GM12872 (cell line): ENCODE results near the gene SCCPDH.

Source experiments
- TF ChIP-seq, protein P1 (sequence below): IDR thresholded peaks from 3 replicates; pipeline ENCODE4 v1.5.1; 2011; ENCODE audit warnings: low read depth, mild to moderate bottlenecking, low read length, moderate library complexity; ENCODE audit not compliant: insufficient read depth

The SCCPDH gene, protein sequence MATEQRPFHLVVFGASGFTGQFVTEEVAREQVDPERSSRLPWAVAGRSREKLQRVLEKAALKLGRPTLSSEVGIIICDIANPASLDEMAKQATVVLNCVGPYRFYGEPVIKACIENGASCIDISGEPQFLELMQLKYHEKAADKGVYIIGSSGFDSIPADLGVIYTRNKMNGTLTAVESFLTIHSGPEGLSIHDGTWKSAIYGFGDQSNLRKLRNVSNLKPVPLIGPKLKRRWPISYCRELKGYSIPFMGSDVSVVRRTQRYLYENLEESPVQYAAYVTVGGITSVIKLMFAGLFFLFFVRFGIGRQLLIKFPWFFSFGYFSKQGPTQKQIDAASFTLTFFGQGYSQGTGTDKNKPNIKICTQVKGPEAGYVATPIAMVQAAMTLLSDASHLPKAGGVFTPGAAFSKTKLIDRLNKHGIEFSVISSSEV

DNA sequence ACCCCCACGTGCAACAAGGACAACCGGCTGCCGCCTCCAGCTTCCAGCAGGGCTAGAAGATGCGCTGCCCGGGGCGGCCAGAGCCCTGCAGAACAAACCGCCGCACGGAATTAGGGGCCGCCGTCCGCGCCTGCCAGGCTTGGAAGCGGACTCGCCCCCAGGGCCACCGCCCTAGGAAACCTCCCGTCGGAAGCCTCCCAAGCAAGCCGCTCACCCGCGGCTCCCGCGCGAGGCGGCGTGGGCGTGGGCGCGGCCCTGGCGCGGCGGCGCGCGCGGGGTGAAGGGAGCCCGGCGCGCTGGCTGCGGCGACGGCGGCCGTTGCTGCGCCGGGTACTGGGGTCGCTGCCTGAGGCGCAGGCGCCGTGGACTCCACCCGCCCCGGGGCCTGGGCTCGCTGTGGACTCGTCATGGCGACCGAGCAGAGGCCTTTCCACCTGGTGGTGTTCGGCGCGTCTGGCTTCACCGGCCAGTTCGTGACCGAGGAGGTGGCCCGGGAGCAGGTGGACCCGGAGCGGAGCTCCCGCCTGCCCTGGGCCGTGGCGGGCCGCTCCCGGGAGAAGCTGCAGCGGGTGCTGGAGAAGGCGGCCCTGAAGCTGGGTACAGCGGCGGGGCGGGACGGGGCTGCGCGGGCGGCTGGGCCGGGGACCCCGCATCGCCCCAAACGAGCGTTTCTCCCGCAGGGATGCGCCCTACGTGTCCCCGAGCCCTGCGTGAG lies at the start of gene SCCPDH:
SCCPDH (plus strand) TSS at position 394 of the 715 bp plus-strand sequence; CDS start at position 408, 14 bp downstream.
- TF ChIP-seq, protein P1, sequence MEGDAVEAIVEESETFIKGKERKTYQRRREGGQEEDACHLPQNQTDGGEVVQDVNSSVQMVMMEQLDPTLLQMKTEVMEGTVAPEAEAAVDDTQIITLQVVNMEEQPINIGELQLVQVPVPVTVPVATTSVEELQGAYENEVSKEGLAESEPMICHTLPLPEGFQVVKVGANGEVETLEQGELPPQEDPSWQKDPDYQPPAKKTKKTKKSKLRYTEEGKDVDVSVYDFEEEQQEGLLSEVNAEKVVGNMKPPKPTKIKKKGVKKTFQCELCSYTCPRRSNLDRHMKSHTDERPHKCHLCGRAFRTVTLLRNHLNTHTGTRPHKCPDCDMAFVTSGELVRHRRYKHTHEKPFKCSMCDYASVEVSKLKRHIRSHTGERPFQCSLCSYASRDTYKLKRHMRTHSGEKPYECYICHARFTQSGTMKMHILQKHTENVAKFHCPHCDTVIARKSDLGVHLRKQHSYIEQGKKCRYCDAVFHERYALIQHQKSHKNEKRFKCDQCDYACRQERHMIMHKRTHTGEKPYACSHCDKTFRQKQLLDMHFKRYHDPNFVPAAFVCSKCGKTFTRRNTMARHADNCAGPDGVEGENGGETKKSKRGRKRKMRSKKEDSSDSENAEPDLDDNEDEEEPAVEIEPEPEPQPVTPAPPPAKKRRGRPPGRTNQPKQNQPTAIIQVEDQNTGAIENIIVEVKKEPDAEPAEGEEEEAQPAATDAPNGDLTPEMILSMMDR: no peak

DNA sequence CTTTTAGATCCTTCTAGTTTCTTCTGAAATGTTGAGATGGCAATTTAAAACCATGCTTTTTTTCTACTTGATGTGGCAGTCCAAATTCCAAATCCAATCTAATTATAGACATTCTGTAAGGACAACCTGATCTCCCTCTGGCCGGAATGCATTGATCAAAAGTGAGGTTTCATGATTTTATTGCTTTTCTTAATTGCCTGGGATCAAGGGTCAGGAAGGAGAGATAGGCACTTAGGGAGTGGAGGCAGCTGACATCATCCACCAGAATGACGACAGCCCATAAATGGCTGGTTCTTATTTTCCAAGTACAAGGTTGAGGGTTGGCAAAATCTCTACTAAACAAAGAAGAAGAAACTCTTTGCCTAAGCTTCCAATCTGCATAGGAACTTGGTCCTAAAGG lies 46.4 kb upstream of the SCCPDH start:
- TF ChIP-seq, protein P1: no peak

DNA sequence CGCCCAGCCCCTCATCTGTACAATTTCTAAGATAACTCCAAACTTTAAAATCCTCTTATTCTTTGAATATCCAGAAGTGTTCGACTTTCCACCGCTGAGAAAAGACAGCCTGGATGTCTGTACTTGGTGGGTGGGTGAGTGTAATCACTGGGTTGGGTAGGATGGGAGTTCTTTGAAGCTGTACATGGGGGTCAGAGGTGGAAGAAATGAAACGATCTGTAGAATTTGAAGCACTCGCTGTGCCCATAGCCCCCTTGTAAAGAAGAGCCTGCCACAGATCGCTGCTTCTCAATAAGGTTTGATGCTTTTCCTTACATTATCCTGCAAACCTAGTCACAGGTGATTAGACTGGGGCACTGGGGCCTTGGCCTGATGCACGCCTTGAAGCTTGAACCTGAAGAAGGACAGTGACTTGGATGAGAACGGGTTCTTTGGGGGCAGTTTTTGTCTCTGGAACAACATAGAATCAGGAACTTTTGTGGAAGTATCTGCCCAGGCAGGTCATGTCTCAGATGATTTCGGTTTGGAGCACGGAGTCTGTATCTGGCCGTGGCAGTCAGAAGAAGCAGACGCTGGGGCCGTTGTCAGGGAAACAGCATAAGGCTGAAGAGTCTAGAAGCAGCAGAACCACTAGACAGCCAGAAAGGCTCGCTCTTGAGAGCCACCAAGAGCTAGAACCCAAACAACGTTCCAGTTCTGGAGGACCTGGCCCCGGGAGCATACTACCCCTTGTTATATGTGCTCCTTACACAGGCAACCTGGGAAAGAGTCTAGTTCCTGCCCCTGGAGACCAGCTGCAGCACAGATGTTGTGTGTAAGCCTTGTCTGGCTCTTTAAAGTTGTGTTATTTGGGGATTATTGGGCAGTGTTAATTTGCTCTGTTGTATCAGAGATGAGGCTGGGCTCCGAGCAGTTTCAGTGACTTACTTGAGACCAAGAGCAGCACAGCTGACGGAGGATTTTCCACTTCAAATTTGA lies 45.1 kb upstream of the SCCPDH start:
- TF ChIP-seq, protein P1: no peak

DNA sequence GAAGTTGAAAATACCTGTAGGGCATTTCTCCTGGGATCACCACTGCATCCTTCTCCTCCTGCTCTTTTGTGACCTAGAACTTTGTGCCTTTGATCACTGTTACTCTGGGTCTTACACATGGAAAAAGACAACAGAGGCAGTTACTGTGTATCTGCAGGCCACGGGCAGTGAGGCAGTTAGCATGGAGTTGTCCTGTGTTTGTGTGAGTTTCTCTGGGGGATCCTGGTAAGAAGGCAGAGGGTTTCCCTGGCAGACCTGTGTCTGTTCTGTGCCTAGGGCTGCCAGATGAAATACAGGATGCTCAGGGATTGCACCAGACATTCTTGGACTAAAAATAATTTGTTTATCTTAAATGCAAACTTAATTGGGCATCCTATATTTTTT lies 44.4 kb upstream of the SCCPDH start:
- TF ChIP-seq, protein P1: no peak

DNA sequence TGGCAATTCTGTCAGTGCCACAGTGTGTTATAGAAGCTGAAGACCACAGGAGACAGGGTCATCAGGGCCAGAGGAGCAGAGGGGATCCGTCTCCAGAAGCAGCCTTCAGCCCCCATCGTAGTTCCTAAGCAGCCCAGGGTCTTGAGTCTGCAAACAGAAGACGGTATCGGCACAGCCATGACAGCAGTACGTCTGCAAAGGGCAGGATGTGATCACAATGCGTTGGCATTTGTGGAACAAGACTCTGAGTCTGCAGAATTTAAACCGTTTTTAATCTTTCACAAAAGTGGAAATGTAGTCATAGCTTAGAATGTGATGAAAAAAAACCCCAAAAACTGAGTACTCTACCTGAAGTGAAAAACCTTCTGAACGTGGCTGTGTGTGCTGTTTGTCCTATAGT lies 44.0 kb upstream of the SCCPDH start:
- TF ChIP-seq, protein P1: no peak

DNA sequence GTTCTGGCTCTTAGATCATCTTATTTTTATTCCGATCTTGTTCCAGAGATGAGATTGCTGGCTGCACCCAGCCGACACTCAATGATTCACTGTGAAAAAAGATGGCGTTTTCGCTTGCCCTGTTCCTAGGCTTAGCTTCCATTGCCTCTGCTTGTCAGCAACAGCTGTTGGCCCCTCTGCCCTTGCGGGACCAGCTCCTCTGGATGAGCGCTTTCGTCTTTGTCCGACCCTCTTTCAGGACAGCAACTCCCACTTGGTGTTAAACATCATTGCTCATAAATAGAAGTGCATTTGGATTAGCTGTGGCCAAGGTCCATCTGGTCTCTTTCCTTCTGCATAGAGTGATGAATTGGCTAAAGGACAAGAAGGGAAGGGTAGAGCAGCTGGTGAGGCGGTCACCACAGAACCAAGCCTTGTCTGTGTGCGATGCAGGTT lies 43.5 kb upstream of the SCCPDH start:
- TF ChIP-seq, protein P1: no peak
